ENCODE results near the gene ABCB1.
"Not testable (repeated sequence)": the region's sequence is repeated elsewhere in the genome, so short reads cannot be mapped to it uniquely, and the experiment has no call there.

The ABCB1 gene

GRCh38 chr7:87465534-87465880 lies 135.2 kb downstream of the ABCB1 start:
- not testable (repeated sequence) for DNase-seq

- DNase-seq: not testable (repeated sequence)
Measured at GRCh38 chr7:87464830-87465533, 135.7 kb downstream of the ABCB1 start.

GRCh38 chr7:87463982-87464381 lies 136.7 kb downstream of the ABCB1 start:
- DNase-seq: no peak

GRCh38 chr7:87460444-87460843 lies 140.2 kb downstream of the ABCB1 start:
- not testable (repeated sequence) for DNase-seq

GRCh38 chr7:87459941-87460340 lies 140.7 kb downstream of the ABCB1 start:
- DNase-seq: no peak

GRCh38 chr7:87458148-87458547 lies 142.5 kb downstream of the ABCB1 start:
- DNase-seq: no peak

GRCh38 chr7:87456247-87456646 lies 144.4 kb downstream of the ABCB1 start:
- DNase-seq: no peak
